Measurements from ENCODE around the gene ZCWPW1.
"Not testable (repeated sequence)": the region's sequence is repeated elsewhere in the genome, so short reads cannot be mapped to it uniquely, and the experiment has no call there.

Gene ZCWPW1

DNA sequence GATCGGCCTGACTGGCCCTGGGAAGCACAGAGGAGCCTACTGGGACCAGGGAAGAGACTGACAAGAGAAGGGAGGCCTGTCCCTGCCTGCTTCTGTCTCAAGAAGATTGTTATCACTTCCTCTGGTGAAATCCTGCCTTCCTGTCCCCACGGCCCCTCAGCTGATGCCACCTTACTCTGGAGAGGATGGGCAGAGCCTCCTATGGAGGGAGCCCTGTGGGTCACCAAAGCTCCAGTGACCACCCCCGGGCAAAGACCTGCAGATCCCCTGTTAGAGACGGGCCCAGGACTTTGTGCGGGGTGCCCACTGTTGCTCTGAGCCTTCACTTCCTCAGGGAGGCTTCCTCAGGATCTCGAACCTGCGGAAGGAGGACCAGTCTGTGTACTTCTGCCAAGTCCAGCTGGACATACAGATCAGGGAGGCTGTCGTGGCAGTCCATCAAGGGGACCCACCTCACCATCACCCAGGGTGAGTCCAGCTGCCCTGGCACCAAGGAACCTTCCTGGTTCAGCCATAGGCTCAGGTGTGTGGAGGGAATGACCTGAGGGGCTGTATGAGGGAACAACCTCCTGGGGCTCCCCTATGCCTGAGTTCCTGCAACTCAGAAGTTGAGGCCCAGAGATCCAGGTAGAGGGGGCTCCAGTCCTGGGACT, 72.0 kb downstream of the ZCWPW1 start:
- TF ChIP-seq, protein P1, sequence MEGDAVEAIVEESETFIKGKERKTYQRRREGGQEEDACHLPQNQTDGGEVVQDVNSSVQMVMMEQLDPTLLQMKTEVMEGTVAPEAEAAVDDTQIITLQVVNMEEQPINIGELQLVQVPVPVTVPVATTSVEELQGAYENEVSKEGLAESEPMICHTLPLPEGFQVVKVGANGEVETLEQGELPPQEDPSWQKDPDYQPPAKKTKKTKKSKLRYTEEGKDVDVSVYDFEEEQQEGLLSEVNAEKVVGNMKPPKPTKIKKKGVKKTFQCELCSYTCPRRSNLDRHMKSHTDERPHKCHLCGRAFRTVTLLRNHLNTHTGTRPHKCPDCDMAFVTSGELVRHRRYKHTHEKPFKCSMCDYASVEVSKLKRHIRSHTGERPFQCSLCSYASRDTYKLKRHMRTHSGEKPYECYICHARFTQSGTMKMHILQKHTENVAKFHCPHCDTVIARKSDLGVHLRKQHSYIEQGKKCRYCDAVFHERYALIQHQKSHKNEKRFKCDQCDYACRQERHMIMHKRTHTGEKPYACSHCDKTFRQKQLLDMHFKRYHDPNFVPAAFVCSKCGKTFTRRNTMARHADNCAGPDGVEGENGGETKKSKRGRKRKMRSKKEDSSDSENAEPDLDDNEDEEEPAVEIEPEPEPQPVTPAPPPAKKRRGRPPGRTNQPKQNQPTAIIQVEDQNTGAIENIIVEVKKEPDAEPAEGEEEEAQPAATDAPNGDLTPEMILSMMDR (conservative IDR thresholded peaks at IDR 0.05): no peak
- no peak overlapping the region for H3K27ac ChIP-seq

DNA sequence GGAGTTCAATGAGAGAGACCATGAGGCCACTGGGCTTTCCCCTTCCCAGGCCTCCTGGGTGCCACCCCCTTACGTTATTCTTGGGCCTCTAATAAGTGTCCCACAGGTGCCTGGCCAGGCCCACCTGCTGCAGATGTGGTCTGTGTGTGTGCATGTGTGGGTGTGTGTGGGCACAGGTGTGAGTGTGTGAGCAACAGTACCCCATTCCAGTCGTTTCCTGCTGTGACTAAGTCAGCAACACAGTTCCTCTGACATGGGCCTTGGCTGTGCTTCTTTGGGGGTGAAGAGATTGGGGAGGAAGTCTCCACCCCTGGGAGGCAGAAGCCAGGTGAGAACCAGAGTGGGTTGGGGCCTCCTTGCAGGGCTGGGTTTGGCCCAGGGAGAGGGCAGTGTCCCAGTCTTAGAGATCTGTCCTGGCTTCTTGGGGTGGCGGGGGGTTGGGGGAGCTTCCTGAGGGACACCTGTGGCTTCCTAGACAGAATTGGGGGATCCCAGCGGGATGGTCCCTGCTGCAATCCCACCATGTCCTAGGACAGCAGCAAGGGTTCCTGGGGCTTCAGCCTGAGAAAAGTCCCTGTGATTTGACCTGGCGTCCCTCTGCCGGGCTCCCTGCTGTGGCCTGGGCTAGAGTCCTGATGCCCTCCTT, 74.7 kb downstream of the ZCWPW1 start:
- TF ChIP-seq, protein P1 (conservative IDR thresholded peaks at IDR 0.05): no peak
- no peak overlapping the region for H3K27ac ChIP-seq

DNA sequence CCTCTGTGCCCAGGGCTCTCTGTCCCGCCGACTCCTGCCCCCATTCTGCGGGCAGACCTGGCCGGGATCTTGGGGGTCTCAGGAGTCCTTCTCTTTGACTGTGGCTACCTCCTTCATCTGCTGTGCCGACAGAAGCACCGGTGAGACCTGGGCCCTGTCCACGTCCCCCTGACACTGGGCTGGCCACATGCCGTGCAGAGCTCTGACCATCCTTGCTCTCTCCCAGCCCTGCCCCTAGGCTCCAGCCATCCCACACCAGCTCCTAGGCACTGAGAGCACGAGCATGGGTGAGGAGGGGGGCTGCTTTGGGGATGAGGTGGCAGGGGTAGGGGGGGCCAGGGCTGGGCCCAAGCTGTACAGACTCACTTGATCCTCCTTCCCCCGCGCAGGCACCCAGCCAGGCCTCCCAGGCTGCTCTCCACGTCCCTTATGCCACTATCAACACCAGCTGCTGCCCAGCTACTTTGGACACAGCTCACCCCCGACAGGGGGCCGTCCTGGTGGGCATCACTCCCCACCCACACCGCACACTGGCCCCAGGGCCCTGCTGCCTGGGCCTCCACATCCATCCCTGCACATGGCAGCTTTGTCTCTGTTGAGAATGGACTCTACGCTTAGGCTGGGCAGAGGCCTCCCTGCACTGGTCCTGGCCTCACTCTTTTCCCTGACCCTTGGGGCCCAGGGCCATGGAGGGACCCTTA, 75.4 kb downstream of the ZCWPW1 start:
- TF ChIP-seq, protein P1 (conservative IDR thresholded peaks at IDR 0.05): no peak
- no peak overlapping the region for H3K27ac ChIP-seq

DNA sequence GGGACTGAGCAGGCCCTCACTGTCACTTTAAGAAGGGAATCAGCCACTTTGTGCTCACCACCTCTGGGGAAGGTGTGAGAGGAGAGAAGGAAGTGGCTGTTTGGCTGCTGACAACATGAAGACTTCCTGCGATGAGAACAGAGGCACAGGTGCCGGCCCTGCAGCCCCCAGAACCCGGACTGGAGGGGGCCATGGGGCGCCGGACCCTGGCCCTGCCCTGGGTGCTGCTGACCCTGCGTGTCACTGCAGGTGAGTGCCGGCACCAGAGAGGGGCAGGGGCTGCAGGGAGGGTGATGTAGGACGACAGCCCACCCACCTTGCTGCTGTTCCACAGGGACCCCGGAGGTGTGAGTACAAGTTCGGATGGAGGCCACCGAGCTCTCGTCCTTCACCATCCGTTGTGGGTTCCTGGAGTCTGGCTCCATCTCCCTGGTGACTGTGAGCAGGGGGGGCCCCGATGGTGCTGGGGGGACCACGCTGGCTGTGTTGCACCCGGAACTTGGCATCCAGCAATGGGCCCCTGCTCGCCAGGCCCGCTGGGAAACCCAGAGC, 76.2 kb downstream of the ZCWPW1 start:
- H3K27ac ChIP-seq: not testable (repeated sequence)

DNA sequence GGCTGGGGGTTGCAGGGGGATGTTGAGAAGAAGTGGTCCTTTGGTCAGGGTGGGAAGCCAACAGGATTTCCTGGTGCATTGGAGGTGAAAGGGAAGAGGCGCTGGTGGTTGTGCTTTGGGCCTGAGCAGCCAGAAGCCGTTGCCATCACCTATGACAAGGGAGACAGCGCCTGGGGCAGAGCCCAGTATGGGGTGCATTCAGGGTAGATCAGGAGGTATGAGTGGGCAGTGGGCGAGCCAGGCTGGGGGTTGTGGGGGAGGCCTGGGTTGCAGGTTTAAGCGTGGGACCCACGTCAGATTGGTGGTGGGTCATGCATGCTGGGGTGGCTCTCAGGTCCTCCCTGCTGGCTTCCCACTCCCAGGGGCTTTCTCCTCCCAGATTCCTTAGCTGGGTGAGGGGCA, 76.8 kb downstream of the ZCWPW1 start:
- TF ChIP-seq, protein P1 (conservative IDR thresholded peaks at IDR 0.05): no peak
- H3K27ac ChIP-seq: no peak overlapping the region

Data from VCaP (cell line).